Suprapubic skin (tissue), 4 donors: ENCODE results near the gene SYNPO2.

Experiments used
- EP300 ChIP-seq: sonication (generic); formaldehyde crosslinking; IDR thresholded peaks from one replicate; pipeline ENCODE4 v1.6.1; 2017; ENCODE audit warnings: antibody characterized with exemption
- POLR2A ChIP-seq, 2 donors: fragments of 450-650 bp; IDR thresholded peaks; one replicate each; pipeline ENCODE4 v1.6.1; 2017; ENCODE audit warnings: antibody characterized with exemption in 2 of 2, mild to moderate bottlenecking in 2 of 2, moderate library complexity in 2 of 2
- POLR2AphosphoS5 ChIP-seq, 3 donors: sonication (generic); formaldehyde crosslinking; IDR thresholded peaks; one replicate each; pipeline ENCODE4 v1.6.1; 2017; ENCODE audit warnings: antibody characterized with exemption in 3 of 3
- TF ChIP-seq, protein P1 (sequence below), 2 donors: fragments of 200-600 bp in 1 of 2; fragments of 450-650 bp in 1 of 2; sonication (generic) in 1 of 2; IDR thresholded peaks; one replicate each; pipeline ENCODE4 v1.5.1; 2016 to 2019; ENCODE audit warnings: antibody characterized with exemption in 2 of 2, mild to moderate bottlenecking in 1 of 2, moderate library complexity in 1 of 2

DNA sequence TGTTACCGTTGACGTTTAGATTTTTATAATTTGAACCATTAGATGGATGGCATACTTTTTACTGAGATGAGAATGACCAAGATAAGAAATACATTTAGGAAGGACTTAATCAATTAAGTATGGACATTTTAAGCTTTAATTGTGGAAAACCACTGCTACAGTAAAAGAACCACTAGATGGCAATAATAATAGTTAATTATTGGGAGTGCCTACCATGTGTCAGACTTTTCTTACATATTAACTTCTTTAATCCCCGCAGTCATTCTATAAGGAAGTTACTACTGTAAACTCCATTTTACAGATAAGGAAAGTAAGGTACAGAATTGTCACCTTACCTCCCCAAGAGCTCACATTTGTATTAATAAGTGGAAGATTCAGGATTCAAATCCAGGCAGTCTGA is 198.5 kb downstream of the SYNPO2 start:
- TF ChIP-seq, protein P1, sequence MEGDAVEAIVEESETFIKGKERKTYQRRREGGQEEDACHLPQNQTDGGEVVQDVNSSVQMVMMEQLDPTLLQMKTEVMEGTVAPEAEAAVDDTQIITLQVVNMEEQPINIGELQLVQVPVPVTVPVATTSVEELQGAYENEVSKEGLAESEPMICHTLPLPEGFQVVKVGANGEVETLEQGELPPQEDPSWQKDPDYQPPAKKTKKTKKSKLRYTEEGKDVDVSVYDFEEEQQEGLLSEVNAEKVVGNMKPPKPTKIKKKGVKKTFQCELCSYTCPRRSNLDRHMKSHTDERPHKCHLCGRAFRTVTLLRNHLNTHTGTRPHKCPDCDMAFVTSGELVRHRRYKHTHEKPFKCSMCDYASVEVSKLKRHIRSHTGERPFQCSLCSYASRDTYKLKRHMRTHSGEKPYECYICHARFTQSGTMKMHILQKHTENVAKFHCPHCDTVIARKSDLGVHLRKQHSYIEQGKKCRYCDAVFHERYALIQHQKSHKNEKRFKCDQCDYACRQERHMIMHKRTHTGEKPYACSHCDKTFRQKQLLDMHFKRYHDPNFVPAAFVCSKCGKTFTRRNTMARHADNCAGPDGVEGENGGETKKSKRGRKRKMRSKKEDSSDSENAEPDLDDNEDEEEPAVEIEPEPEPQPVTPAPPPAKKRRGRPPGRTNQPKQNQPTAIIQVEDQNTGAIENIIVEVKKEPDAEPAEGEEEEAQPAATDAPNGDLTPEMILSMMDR (IDR thresholded peaks at IDR 0.05): peak in 1 of 2 donors; percentile 11
- no peak for TF ChIP-seq EP300
- TF ChIP-seq POLR2A (IDR thresholded peaks at IDR 0.05): no peak
- TF ChIP-seq POLR2AphosphoS5 (IDR thresholded peaks at IDR 0.05): no peak
